C4-2B (cell line): Measurements from ENCODE around the gene HEXIM2.

Experiments used
- CTCF ChIP-seq: fragments of 450-650 bp; conservative IDR thresholded peaks from 2 replicates; pipeline ENCODE4 v1.5.1; 2017; ENCODE audit warnings: mild to moderate bottlenecking
- ZFX ChIP-seq: fragments of 450-650 bp; IDR thresholded peaks from 2 replicates; pipeline ENCODE4 v1.6.1; 2017

DNA sequence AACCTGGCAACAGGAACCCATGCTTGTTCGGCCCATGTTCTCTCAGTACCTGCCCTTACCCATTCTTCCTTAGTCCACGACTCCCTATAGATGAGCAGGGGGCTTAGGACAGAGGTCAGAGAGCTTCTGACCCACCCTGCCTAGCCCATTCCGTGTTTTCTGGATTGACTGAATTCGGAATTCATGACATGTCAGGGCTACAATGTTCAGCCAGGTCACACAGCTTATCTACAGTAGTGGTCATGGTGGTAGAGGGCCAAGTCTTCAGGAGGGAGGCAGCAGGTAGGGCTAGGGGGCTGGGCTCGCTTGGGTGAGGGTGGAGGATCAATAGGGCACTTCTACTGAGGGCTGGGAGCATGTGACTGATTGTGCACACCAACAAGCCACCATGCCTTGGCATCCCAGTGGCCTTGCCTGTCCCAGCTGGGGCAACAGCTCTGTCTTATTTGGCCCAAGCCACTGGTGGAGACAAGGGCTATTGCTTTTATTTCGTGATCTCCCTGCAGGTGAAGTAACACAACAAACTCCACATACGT, 3.1 kb downstream of the HEXIM2 start:
- TF ChIP-seq ZFX (no peak), CTCF (no peak)
